ENCODE results near the gene IGSF3. TPM values are rescaled to one million over a fixed set of nuclear protein-coding genes. Genes with fewer than 3 reads are reported as not detected.
"Not testable (repeated sequence)": the region's sequence is repeated elsewhere in the genome, so short reads cannot be mapped to it uniquely, and the experiment has no call there.

The IGSF3 gene
- polyA plus RNA-seq, 1 donor (not counting 4 experiments of a cell fraction or from before 2014, with no cell fraction given): 47.4 TPM

GRCh38 chr1:116634386-116634785 lies 33.1 kb downstream of the IGSF3 start:
- H3K4me3 ChIP-seq (ENCODE audit: control insufficient read depth in 2 of 3, extremely low read depth in 1 of 3, insufficient read depth in 2 of 3, low read depth in 1 of 3, low read length in 3 of 3); dilution Hi-C loops (cut with MboI; ENCODE audit: extremely low pct_ligation_motif_present, low sequenced_read_pairs); H3K9ac ChIP-seq (ENCODE audit: control insufficient read depth, extremely low read depth, insufficient read depth, low read length); H3K4me1 ChIP-seq (ENCODE audit: control insufficient read depth, extremely low read depth, insufficient read depth, low read length); H3K9me1 ChIP-seq (ENCODE audit: control insufficient read depth, extremely low read depth, insufficient read depth, low read length); H3K4me2 ChIP-seq (ENCODE audit: control insufficient read depth, extremely low read depth, insufficient read depth, low read depth, low read length); H4K20me1 ChIP-seq (ENCODE audit: control insufficient read depth, extremely low read depth, insufficient read depth, low read length); H3K27me3 ChIP-seq (ENCODE audit: control insufficient read depth, extremely low read depth, insufficient read depth, low read length); H3K27ac ChIP-seq (ENCODE audit: control insufficient read depth, insufficient read depth, low read length); FAIRE-seq; H2AFZ ChIP-seq (ENCODE audit: control insufficient read depth, low read length); H3K9me3 ChIP-seq (ENCODE audit: control insufficient read depth, low read depth, low read length); H3K36me3 ChIP-seq (ENCODE audit: control insufficient read depth in 2 of 2, extremely low read depth in 1 of 2, insufficient read depth in 2 of 2, low read length in 2 of 2); DNase-seq (ENCODE audit: low read depth, low spot score): not testable (repeated sequence)
- H3K79me2 ChIP-seq (ENCODE audit: control insufficient read depth, insufficient read depth, low read length): peaks cover 15% of the 10 kb centered on the region

DNA sequence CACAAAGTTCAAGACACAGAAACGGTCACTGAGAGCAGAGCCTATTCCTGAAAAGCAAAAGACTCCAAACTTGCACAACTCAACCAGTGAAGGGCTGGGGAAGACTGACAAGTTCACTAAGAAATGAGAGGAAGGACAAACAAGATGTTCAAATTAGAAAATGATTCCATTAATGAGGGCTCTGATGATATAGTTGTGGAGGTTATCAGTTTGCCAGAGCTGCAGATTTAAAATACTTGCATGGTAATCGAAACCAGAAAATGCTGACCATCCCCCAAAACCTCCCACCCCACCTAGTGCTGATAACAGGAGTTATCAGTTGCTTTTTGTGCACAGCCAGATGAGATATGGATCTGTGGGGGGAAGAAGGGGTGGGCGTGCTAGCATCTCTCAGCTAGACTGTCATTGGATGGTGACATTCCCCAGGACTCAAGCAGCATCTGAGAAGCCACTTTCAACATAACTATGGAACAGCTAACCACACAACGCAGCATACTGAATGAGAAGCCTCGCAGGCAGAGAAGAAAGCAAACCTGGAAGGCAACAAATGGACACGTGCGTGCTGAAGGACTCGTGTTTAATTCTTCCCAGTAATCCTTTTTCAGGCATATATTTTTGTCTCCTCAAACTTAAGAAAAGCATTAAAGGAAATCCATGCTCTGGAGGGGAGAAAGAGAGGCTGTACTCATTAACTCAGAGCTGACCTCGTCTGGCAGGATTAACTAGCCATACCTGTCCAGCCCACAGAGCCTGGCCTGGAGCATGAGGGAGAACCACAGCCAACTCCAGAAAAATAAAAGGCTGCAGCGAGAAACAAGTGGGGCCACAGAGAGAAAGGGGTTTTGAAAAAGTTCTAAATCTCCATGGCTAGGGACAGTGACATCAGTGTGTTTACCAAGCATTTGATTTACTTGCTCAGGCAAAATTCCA lies 35.3 kb downstream of the IGSF3 start:
- not testable (repeated sequence) for DNase-seq (ENCODE audit: low read depth, low spot score)

DNA sequence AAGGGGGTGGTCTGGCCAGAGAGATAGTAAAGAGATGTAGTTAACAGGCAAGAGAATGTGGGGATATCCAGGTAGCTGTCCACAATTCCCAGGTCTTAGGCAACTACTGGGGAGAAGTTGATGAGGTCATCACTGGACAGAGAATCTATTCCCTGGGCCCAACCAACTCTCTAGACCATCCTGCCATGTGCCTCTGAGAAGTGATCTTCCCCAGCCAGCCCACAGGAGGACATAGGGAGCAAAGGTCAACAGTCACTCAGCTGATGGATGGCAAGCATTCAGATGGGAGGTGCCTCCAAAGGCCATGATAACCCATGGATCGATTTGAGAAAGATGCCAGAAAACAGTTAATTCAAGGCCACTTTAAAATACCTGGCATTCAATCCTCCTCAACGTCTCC lies 36.0 kb downstream of the IGSF3 start:
- H3K4me2 ChIP-seq (ENCODE audit: control insufficient read depth, extremely low read depth, insufficient read depth, low read depth, low read length); FAIRE-seq: not testable (repeated sequence)
- H3K79me2 ChIP-seq (ENCODE audit: control insufficient read depth, insufficient read depth, low read length): peaks cover 22% of the 10 kb centered on the region

More for the DNA sequence above, 35.3 kb downstream of the IGSF3 start:
- H3K36me3 ChIP-seq (ENCODE audit: control insufficient read depth in 2 of 2, extremely low read depth in 1 of 2, insufficient read depth in 2 of 2, low read length in 2 of 2); H3K9ac ChIP-seq (ENCODE audit: control insufficient read depth, extremely low read depth, insufficient read depth, low read length); H2AFZ ChIP-seq (ENCODE audit: control insufficient read depth, low read length); H3K4me3 ChIP-seq (ENCODE audit: control insufficient read depth in 2 of 3, extremely low read depth in 1 of 3, insufficient read depth in 2 of 3, low read depth in 1 of 3, low read length in 3 of 3); H3K27ac ChIP-seq (ENCODE audit: control insufficient read depth, insufficient read depth, low read length); H4K20me1 ChIP-seq (ENCODE audit: control insufficient read depth, extremely low read depth, insufficient read depth, low read length); FAIRE-seq; H3K9me3 ChIP-seq (ENCODE audit: control insufficient read depth, low read depth, low read length); dilution Hi-C loops (cut with MboI; ENCODE audit: extremely low pct_ligation_motif_present, low sequenced_read_pairs); H3K4me2 ChIP-seq (ENCODE audit: control insufficient read depth, extremely low read depth, insufficient read depth, low read depth, low read length); H3K9me1 ChIP-seq (ENCODE audit: control insufficient read depth, extremely low read depth, insufficient read depth, low read length); H3K4me1 ChIP-seq (ENCODE audit: control insufficient read depth, extremely low read depth, insufficient read depth, low read length); H3K27me3 ChIP-seq (ENCODE audit: control insufficient read depth, extremely low read depth, insufficient read depth, low read length): not testable (repeated sequence)
- peaks cover 20% of the 10 kb centered on the region for H3K79me2 ChIP-seq (ENCODE audit: control insufficient read depth, insufficient read depth, low read length)

More for the DNA sequence above, 36.0 kb downstream of the IGSF3 start:
- dilution Hi-C loops (cut with MboI; ENCODE audit: extremely low pct_ligation_motif_present, low sequenced_read_pairs); H3K9ac ChIP-seq (ENCODE audit: control insufficient read depth, extremely low read depth, insufficient read depth, low read length); H3K4me3 ChIP-seq (ENCODE audit: control insufficient read depth in 2 of 3, extremely low read depth in 1 of 3, insufficient read depth in 2 of 3, low read depth in 1 of 3, low read length in 3 of 3); H3K36me3 ChIP-seq (ENCODE audit: control insufficient read depth in 2 of 2, extremely low read depth in 1 of 2, insufficient read depth in 2 of 2, low read length in 2 of 2); H3K27me3 ChIP-seq (ENCODE audit: control insufficient read depth, extremely low read depth, insufficient read depth, low read length); H3K4me1 ChIP-seq (ENCODE audit: control insufficient read depth, extremely low read depth, insufficient read depth, low read length); H4K20me1 ChIP-seq (ENCODE audit: control insufficient read depth, extremely low read depth, insufficient read depth, low read length); H3K9me3 ChIP-seq (ENCODE audit: control insufficient read depth, low read depth, low read length); DNase-seq (ENCODE audit: low read depth, low spot score); H3K9me1 ChIP-seq (ENCODE audit: control insufficient read depth, extremely low read depth, insufficient read depth, low read length); H2AFZ ChIP-seq (ENCODE audit: control insufficient read depth, low read length); H3K27ac ChIP-seq (ENCODE audit: control insufficient read depth, insufficient read depth, low read length): not testable (repeated sequence)

Measured in keratinocyte (primary cell).